Esophagus (tissue), 2 donors: ENCODE data around the gene G3BP1. TPM values are rescaled to one million over a fixed set of nuclear protein-coding genes. Genes with fewer than 3 reads are reported as not detected.
A peak's percentile ranks its signal among the peaks of the same experiment; 100 is the strongest.
"Not testable (repeated sequence)": the region's sequence is repeated elsewhere in the genome, so short reads cannot be mapped to it uniquely, and the experiment has no call there.

ENCODE experiments used
- H3K27ac ChIP-seq, 2 donors: one replicate each; pipeline ENCODE4 v1.5.1; 2013; ENCODE audit warnings: low read depth in 2 of 2, mild to moderate bottlenecking in 2 of 2, inconsistent platforms in 1 of 2, low read length in 1 of 2, moderate library complexity in 1 of 2
- H3K27me3 ChIP-seq, 2 donors: one replicate each; pipeline ENCODE4 v1.6.1; 2013; ENCODE audit warnings: low read length in 2 of 2, control low read depth in 1 of 2, mild to moderate bottlenecking in 1 of 2; ENCODE audit not compliant: insufficient read depth in 2 of 2, control insufficient read depth in 1 of 2
- H3K36me3 ChIP-seq, 2 donors: one replicate each; pipeline ENCODE4 v1.6.1; 2013; ENCODE audit warnings: low read length in 1 of 2; ENCODE audit not compliant: control insufficient read depth in 2 of 2, insufficient read depth in 2 of 2
- H3K4me1 ChIP-seq, 2 donors: one replicate each; pipeline ENCODE4 v1.6.1; 2013; ENCODE audit warnings: low read length in 1 of 2; ENCODE audit not compliant: control insufficient read depth in 2 of 2, insufficient read depth in 2 of 2
- H3K4me3 ChIP-seq, 2 donors: one replicate each; pipeline ENCODE4 v1.5.1; 2013; ENCODE audit warnings: low read length in 2 of 2, mild to moderate bottlenecking in 2 of 2, low read depth in 1 of 2, moderate library complexity in 1 of 2
- H3K9me3 ChIP-seq, 2 donors: one replicate each; pipeline ENCODE4 v1.6.1; 2013; ENCODE audit warnings: mild to moderate bottlenecking in 2 of 2, low read depth in 1 of 2, low read length in 1 of 2, moderate library complexity in 1 of 2; ENCODE audit not compliant: control insufficient read depth in 2 of 2, insufficient read depth in 1 of 2
- WGBS, 2 donors: extraction: QIAGEN DNeasy Blood & Tissue Kit; methylation state at CpG; one replicate each; pipeline ENCODE4 v1.1.7; 2013; 5-methylcytosine and 5-hydroxymethylcytosine counted together
- polyA plus RNA-seq, 2 donors: library from polyadenylated mRNA; stranded (reverse); fragments of 200-250 nt; gene quantifications; one replicate each; pipeline ENCODE4 v1.2.3, GENCODE V29; 2013
- donor health status: healthy with polysubstance abuse.
- donor health status: Bipolar disorder and iron deficiency.

Gene G3BP1
- polyA plus RNA-seq: 10 to 100 TPM; 15.5 to 33.1 TPM

DNA sequence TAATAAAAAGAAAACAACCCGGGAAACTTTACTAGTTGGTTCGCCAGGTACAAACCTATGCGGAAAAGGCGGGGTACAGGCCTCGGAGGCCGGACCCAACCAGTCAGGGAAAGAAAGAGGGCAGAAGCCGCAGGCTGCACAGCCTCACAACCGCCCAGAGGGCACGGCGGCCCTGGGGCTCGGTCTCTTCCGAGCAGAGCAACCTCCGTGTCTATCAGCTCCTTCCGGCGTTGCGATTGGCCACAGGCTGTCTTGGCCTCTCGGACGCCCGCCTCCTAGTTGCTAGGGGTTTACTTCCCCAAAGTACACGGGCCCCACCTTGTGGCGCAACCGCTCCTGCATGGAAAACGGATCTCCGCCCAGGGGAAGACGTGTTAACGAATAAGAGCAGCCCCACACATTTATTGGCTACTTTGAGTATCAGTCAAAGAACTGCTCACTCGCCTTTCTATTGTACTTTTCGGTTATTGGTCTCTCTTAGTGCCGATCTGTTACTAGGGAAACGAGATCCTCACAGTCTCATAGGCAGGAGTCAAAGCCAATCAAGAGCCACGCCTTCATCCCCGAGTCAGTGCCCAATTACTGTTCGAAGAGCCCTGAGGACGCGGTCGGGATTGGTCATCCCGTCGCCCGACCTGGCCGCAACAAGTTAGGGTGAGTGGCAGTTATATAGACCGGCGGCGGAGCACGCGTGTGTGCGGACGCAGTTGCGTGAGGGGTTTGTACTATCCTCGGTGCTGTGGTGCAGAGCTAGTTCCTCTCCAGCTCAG, at the start of gene G3BP1:
TSS of gene G3BP1 (plus strand) at position 696 of the 770 bp plus-strand sequence. CDS start 14,667 bp downstream, outside the sequence.
- H3K4me3 ChIP-seq: peak within 1 kb of the TSS; percentile 89 to 96
- WGBS, 2 donors: 0% methylated on average over 49 of the region's 49 CpGs
- H3K9me3 ChIP-seq: no peaks in the 10 kb centered on the region
- H3K27me3 ChIP-seq: no peaks in the 10 kb centered on the region
- peak within 1 kb of the TSS; percentile 97 to 99 for H3K27ac ChIP-seq
- H3K4me1 ChIP-seq: no peaks in the 10 kb centered on the region
- no peaks in the 10 kb centered on the region for H3K36me3 ChIP-seq

DNA sequence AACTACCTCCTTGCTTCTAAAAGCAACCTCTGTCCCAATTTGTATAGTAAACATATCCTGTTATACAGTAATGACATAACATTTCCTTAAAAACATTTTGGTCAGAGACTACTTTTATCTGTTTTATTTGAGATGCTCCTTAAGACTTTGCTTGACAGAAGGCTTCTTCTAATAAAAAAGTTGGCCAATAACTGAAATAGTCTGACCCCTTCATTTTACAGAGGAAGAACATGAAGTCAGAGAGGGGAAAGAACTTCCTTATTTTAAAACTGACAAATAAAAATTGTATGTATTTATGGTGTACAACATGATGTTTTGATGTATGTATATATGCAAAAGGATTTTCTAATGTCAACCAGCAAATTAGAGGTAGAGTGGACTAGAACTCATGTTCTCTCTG, 49.2 kb upstream of the G3BP1 start:
- Histone ChIP-seq H3K4me3 (no peak overlapping the region), H3K9me3 (no peaks in the 10 kb centered on the region), H3K36me3 (no peaks in the 10 kb centered on the region), H3K27me3 (no peaks in the 10 kb centered on the region), H3K27ac (no peak overlapping the region), H3K4me1 (no peaks in the 10 kb centered on the region)

DNA sequence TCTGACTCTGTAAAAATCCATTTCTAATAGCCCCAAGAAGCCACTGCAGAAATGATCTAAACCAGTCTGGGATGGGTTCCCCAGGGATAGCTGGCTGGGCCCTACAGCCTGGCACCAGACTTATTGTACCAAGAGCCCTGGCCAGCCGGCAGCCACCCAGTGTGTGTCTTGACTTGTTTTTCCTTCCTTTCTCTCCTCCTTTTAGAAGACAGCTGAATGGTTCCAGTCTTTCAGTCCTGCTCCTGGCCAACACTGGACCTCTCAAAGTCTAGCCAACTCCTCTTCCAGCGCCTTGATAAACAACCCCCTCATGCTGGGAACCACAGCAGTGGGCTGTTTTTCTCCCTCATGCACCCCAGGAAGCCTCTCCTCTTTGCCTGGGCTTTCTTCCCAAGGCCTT, 47.4 kb upstream of the G3BP1 start:
- Histone ChIP-seq H3K4me3 (no peak overlapping the region), H3K9me3 (no peaks in the 10 kb centered on the region), H3K27me3 (no peaks in the 10 kb centered on the region), H3K27ac (no peak overlapping the region), H3K4me1 (no peaks in the 10 kb centered on the region), H3K36me3 (no peaks in the 10 kb centered on the region)
- 70 to 75% methylated on average over 2 of the region's 2 CpGs for WGBS, 2 donors

DNA sequence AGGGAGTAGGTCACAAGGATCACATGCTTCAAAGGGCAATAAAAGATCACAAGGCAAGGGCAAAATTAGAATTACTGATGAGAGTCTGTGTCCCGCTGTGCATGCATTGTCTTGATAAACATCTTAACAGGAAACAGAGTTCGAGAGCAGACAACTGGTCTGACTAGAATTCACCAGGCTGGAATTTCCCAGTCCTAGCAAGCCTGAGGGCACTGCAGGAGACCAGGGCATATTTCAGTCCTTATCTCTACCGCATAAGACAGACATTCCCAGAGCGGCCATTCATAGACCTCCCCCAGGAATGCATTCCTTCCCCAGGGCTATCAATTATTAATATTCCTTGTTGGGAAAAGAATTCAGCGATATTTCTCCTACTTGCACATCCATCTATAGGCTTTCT, 42.2 kb upstream of the G3BP1 start:
- H3K36me3 ChIP-seq, H3K27me3 ChIP-seq, H3K9me3 ChIP-seq, H3K27ac ChIP-seq, H3K4me1 ChIP-seq, H3K4me3 ChIP-seq: not testable (repeated sequence)
- WGBS, 2 donors: 74 to 80% methylated on average over 5 of the region's 5 CpGs

DNA sequence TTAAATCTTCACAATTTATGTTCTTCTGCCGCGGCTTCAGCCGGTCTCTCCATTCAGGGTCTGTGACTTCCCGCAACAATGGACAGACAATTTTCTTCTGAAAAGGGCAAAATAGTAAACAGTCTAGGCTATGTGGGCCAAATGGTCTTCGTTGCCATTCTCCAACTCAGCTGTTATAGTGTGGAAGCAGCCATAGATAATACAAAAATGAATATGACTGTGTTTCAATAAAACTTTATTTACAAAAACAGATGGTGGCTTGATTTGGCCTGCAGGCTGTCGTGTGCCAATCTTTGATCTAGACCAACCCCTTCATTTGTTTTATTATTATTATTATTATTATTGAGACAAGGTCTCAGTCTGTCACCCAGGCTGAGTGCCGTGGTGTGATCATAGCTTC, 41.4 kb upstream of the G3BP1 start:
- WGBS, 2 donors: 89 to 90% methylated on average over 7 of the region's 7 CpGs
- H3K27me3 ChIP-seq: no peaks in the 10 kb centered on the region
- H3K4me1 ChIP-seq: no peaks in the 10 kb centered on the region
- H3K9me3 ChIP-seq: no peaks in the 10 kb centered on the region
- no peak overlapping the region for H3K27ac ChIP-seq
- no peaks in the 10 kb centered on the region for H3K36me3 ChIP-seq
- no peak overlapping the region for H3K4me3 ChIP-seq

DNA sequence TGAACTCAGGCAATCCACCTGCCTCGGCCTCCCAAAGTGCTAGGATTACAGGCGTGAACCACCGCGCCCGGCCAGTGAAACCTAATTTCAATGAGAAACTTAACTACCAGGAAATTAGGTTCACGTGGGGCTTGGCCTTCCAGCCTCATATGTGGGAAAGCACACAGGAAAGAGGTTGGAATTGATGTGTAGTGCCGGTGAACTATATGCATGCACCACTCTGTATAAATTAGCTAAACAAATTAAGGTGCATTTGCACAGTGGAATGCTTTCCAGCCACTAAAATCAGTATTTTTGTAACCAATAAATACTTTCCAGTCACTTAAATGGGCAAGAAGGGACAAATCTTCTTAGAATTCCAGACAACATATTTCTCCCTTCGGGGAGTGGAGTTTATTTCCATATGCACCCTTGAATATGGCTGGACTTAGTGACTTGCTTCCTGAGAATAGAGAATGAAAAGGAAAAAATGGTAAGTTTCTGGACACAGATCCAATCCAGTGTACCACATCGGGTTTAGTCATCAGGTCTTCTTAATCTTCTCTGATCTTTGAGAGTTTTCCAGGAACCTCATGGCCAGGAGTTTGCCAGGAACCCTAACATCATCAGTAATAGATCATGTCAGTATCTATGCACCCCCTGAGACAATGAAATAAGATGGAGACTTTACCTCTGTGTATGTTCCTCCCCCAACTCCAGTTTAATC, 38.2 kb upstream of the G3BP1 start:
- Histone ChIP-seq H3K4me1 (no peaks in the 10 kb centered on the region), H3K36me3 (no peaks in the 10 kb centered on the region), H3K9me3 (no peaks in the 10 kb centered on the region), H3K27ac (no peak overlapping the region), H3K4me3 (no peak overlapping the region), H3K27me3 (no peaks in the 10 kb centered on the region)
- 88 to 90% methylated on average over 9 of the region's 9 CpGs for WGBS, 2 donors

DNA sequence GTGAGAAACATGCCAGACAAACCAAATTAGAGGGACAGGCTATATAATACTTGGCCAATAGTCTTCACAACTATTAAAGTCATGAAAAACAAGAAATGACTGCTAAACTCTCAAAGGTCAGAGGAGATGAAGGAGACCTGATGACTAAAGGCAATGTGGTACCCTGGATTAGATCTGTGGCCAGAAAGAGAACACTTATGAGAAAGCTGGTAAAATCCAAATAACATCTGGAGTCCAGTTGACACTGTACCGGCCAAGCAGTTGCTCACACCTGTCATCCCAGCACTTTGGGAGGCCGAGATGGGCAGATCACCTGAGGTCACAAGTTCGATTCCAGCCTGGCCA, 37.7 kb upstream of the G3BP1 start:
- Histone ChIP-seq H3K4me1 (no peaks in the 10 kb centered on the region), H3K4me3 (no peak overlapping the region), H3K9me3 (no peaks in the 10 kb centered on the region), H3K36me3 (no peaks in the 10 kb centered on the region), H3K27me3 (no peaks in the 10 kb centered on the region), H3K27ac (no peak overlapping the region)
- WGBS, 2 donors: 96 to 98% methylated on average over 3 of the region's 3 CpGs

DNA sequence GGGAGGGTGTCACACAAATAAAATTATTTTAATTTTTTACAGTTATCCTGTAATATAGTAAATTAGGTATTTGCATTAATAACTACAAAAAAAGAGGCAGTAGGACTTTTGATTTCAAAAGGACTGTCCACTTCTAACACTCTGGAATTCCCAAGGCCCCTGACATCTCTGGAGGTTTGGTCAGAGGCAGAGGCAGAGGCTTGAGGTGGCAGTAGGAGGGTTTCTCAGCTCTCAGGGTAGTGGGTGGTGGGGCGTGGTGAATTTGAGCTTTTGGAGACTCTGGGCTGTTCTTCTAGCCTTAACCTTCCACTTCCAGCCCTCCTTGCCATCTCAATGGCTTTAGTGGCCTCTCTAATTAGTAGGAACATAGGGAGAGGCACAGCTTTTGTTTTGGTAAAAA, 36.1 kb upstream of the G3BP1 start:
- WGBS, 2 donors: 95 to 97% methylated on average over 1 of the region's 1 CpG
- Histone ChIP-seq H3K4me1 (peaks cover 0 to 2% of the 10 kb centered on the region in 2 donors), H3K27me3 (no peaks in the 10 kb centered on the region), H3K4me3 (no peak overlapping the region), H3K27ac (no peak overlapping the region), H3K36me3 (no peaks in the 10 kb centered on the region), H3K9me3 (no peaks in the 10 kb centered on the region)

DNA sequence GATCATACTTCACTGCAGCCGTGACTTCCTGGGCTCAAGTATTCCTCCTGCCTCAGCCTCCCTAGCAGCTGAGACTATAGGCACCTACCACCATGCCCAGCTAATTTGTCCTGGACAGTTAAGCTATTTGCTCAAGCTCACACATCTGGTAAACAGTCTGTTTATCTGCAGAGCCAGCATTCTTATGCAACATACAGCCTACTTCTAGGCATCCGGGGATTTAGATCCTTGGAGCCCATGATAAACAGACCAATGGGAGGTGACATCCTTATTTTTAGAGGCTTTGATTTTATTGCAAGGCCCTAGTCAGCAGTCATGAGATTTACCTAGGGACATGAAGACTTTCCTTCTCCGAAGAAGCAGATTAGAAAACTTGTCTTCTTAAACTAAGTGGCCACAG, 34.3 kb upstream of the G3BP1 start:
- Histone ChIP-seq H3K4me3 (no peak overlapping the region), H3K27ac (no peak overlapping the region), H3K27me3 (no peaks in the 10 kb centered on the region), H3K9me3 (no peaks in the 10 kb centered on the region), H3K4me1 (peaks cover 0 to 2% of the 10 kb centered on the region in 2 donors), H3K36me3 (no peaks in the 10 kb centered on the region)
- WGBS, 2 donors: 95% methylated on average over 3 of the region's 3 CpGs
